DMS153 (cell line): ENCODE data around the gene AMER3.

ENCODE experiments used
- DNase-seq: peaks from one replicate; lab custom pipeline; 2025; lab: John Stamatoyannopoulos, UW

AMER3 gene

DNA sequence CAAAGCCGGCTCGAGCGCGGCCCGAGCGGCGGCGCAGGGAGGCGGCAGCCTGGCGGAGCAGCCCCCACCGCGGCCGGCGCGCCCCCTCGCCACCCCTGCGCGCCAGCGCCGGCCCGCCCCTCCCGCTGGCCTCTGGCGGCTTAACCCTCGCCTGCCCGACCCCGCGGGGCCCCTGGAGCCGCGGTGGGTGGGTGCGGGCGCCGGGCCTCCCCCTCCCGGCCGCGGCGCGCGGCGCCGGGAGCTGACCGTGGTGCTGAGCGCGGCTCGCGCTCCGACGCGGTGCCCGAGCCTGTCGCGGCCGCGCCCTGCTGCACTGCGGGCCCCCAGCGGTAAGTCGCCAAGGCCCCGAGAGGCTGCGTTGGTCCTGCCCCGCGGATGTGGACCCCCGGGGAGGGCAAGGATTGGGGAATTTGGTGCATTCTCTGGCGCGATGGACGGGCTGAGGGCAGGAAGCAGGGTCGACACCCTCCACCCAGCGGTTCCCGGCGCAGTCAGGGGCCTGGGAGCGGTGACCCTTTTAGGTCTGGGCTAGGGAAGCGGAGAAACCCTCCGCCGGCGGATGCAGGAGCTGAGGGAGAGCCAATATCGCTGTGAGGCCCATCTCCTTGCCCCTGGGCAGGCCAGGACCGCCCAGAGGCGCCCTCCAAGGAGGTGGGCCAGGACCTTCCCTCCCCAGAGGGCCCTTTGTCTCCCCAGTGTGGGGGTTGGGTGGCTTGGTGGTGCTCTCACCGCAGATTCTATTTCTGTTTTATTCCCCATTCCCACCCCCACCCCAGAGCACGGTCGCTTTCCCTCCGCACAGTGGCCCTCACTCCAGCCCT lies 923 bp downstream of the AMER3 start:
- DNase-seq = no peak

DNA sequence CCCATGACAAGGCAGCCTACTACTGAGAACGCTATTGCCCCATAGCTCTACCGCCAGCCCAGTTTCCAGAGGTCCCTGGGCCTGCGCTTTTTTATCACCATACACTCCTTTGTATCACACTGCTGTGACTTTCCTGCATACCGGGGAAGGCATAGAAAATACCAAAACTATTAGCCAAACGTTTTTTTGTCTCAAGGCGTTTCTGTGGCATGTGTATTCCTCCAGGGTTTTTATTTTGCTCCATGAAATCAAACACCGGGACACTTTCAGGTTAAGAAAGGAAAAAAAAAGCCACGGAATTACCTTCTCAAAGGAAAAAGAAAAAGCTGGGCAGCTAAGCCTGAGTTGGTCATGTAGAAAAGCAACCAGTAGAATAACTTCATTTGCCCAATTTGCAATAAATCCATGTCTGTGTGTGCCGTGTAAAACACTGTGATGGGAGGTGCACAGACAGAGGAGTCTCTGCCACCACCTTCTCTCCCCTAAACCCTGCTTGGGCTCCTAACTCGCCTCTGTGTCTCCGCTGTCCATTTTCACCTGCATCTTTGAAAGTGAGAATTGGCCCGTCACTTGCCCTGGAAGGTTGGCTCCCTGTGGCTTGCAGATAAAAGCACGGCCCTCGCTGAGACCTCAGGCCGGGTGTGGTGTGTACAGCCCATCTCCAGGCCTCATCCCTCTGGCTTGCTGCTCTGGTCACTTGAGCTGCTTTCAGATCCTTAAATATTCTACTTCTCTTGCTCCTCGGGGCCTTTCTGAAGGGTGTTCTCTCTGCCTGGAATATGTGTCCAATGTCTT lies 1.7 kb downstream of the AMER3 start:
- DNase-seq = no peak

DNA sequence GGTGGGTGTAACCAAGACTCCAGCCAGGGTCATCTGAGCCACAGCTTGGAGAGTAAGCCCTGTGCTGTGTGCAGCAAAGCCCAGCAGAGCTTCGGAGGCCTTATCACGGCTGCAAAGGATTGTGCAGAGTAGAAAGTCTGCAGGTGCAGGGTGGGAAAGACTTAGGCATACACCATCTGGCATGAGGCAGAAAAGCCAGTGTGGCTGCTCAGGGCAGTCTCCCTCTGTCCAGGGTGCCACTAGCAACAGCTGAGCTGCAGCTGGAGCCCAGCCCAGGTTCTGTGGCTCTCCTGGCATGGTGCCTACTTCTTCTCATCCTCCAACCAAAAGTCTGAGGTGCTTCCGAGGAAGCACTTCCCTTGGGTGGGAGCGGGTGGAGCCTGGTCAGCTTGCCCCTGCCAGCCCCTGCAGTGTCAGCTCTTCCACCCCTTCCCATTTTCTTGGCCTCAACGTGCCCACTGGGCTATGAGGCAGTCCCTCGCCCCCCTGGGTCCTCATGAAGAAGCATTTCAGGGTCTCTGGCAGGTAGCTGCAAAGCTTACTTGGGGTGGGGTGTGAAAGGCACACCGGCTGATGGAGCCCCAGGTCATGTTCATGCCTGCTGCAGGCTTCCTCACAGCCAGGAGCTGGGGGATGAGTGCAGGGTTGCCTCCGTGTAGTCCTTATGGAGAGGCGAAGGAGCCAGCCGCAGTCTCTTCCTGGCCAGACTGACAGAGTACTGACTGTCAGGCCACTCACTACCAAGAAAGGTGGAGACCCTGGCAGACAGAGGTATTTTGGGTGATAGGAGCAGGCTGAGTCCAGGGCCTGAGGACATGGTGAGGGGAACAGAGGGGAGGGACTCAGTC lies 4.8 kb downstream of the AMER3 start:
- DNase-seq = peak; percentile 52

DNA sequence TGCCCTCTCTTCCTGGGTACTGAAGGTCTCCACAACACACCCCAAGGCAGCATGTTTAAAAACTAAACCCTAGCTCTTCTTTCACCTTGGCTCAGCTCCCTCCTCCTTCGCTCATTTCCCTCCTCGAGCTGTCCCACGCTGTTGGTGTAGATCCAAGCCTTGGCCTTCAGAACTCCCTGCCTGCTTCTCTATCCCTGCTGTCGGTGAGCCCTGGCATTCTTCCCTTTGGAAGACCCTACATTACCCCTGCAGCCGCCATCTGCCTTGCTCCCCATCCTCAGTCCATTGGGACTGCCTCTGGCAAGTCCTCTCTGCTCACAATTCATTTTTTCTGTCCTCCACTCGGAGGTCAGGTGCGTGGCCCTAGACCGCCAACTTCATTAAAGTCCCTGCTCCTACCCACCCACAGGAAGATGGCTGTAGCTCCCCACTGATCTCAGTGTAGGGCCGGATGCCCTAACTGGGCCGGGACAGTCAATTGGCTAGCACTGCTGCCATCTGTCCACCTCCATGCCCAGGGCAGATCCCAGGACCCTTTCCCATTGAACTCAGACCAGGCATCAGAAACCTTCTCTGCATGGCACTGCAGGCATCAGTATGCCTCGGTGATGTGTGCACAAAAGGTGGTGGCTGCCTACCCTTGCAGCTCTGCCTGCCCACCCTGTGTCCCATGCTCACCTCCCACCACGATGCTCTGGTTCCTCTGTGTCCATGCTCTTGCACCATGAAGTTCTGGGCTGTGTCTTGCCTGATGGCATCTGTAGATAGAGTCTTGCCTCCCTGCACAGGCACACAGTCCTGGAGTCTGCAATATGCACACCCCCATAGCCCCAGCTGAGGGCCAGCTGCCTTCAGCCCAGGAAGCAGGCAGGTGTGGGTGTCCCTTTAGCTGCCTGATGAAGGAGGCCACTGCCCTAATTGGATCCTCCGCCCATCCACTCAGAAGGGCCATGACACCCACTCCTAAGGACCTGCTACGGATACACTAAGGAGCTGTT lies 5.7 kb downstream of the AMER3 start:
- DNase-seq = no peak

DNA sequence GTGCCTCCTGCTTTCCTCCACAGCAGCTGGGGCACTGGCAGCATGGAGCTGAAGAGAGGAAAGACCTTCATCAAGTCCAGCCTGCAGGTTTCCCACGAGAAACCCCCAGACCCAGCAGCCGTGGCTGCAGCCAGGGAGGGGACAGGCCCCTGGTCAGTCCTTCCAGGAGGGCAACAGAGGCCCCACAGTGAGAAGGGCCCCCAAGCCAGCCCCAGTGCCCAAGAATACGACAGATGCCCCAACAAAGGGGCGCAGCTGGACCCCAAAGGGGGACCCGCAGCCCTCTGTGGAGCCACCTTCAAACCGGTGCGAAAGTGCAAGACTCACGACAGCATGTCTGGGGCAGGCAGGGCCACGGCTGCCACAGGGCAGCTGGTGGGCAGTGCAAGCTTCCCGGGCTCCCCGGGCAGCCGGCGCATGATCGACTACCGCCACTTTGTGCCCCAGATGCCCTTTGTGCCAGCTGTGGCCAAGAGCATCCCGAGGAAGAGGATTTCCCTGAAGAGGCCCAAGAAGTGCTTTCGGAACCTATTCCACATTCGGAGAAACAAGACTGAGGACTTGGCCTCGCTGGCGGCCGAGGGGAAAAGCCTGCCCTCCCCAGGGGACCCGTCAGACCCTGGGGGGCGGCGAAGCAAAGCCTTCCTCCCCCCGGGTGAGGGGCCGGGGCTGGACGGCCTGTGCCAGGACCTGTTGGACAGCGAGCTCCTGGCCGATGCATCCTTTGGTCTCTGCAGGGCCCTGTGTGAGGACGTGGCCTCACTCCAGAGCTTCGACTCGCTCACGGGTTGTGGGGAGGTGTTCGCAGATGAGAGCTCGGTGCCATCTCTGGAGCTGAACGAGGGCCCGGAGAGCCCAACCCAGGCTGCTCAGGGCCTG lies 6.9 kb downstream of the AMER3 start:
- no peak for DNase-seq

DNA sequence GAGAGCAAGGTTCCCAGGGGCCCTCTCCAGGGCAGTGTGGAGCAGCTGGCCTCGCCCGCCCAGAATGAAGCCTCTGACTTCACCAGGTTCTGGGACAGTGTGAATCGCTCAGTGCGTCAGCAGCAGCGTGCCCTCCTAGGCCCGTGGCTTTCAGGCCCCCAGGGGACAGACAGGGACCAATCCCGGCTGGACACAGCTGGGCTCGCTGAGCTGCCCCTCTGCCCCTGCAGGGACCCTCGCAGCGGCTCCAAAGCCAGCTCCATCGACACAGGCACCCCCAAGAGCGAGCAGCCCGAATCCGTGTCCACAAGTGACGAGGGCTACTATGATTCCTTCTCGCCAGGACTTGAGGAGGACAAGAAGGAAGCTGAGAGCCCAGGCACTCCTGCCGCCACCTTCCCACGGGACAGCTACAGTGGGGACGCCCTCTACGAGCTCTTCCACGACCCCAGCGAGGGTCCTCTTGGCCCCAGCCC lies 7.6 kb downstream of the AMER3 start:
- DNase-seq = no peak

DNA sequence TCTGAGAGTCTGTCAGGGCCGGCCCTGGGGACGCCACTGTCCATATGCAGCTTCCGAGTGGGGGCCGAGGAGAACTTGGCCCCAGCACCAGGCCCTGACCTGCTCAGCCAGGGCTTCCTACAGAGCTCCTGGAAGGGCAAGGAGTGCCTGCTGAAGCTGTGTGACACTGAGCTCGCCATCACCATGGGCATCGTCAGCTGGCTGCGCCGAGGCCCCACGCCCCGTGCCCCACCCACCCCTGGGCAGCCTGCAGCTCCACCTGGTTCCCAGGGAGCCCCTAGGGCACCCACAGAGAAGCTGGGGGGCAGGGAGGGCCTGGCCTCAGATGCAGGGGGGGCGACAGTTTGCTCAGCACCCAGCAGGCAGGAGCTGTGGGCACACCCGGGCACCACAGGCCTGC lies 8.1 kb downstream of the AMER3 start:
- no peak for DNase-seq

DNA sequence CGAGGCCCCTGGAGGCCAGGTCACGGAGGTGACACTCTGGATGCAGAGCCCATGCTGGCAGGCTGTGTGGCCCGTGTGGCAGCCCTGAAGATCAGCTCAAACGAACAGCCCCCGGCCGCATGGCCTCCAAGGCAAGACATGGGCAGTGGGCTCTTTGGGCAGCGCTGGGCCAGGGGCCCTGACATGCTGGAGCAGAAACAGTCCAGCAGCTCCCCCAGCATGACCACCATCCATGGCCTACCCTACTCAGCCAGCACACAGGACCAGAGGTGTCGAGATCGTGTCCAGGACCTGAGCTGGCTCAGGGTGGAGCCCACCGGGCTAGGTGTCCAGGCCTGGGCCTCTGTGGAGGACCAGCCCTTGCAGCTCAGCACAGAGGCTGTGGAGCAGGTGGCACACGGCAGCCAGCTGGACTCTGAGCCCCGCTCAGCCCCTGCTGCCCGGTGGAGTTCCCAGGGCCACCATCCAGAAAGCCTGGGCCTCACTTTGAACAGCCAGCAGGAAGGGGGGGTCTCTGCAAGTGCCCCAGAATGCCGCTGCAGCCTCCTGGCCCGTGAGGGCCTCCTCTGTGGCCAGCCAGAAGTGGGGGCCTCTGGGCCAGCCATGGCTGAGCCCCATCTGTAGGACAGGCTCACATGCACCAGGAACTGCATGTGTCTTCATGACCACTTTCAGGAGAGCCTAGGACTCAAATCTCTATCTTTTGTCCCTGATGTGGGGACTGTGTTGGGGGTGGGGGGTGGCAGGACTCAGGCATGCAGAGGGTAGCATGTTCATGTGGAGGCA lies 8.9 kb downstream of the AMER3 start:
- no peak for DNase-seq

DNA sequence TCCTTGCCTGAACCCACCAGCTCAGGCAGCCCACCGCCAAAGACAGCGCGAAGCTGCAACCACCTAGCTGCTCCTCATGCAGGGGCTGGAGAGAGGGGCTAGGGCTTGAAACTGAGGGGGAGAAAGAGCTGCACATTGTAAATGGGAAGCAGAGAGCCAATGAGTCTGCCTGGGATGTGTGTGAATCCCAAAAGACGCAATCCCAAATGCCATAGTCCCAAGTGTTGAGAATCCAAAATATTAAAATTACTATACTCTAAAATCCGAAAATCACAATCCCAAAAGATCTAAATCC lies 9.4 kb downstream of the AMER3 start:
- DNase-seq = no peak

DNA sequence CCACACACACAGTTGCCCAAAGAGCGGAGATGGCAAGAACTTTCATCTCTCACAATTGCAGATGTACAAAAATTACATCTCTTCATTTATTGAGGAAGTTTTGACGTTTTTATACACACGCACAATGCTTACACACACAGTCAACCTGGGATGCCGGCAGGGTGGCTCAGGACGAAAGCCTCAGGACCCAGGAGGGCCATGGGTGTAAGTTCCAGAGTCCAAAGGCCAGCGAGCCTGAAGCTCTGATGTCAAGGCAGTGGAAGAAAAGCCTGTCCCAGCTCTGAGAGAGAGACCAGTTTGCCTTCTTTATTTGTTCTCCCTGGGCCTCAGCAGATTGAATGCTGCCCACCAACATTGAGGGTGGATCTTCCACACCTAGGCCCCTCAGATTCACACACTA lies 10.1 kb downstream of the AMER3 start:
- no peak for DNase-seq

DNA sequence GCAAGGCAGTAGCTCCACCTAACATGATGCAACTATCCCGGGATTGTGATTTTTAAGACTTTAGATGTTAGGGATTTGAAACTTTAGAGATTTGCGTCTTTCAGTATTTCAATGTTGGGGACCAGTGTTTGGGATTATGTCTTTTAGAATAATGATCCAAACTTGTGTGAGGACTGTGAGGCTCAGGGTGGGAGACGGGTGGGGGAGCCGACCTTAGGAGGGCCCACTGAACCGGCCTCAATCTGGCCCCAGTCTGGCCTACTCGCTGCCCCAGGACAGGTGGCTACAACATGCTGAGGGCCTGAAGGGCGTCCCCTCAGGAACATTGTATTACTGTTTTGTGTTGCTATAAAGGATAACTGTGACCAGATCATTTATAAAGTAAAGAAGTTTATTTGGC lies 10.7 kb downstream of the AMER3 start:
- DNase-seq = no peak

DNA sequence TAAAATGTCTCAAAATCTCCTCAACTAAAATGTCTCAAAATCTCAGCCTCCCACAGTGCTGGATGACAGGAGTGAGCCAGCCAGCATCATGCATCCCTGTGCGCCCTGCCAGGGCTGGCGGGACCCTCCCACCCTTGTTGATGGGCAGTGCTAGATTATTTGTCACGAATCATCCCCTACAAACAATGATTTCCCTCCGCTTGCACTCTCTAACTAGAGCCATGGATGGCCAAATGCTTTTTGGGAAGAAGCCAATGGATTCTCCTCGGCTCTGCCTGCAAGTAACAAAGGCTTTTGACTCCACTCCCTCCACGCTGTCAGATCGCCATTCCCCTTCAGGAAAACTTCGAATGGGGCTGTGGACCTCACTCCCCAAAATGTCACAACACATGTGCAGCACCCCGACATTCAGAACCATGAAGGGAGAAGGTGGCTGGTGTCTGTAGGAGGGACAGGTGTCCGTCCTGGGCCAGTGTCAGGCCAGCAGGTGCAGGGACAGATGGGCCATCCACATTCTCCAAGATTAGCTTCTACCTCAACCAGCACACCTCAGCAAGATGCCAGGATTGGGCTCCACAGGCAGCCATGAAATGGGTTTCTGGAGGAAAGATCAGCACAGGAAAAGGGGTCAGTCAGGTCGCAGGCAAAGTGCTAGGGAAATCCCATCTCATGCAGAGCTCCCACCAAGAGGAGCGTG lies 11.5 kb downstream of the AMER3 start:
- no peak for DNase-seq

DNA sequence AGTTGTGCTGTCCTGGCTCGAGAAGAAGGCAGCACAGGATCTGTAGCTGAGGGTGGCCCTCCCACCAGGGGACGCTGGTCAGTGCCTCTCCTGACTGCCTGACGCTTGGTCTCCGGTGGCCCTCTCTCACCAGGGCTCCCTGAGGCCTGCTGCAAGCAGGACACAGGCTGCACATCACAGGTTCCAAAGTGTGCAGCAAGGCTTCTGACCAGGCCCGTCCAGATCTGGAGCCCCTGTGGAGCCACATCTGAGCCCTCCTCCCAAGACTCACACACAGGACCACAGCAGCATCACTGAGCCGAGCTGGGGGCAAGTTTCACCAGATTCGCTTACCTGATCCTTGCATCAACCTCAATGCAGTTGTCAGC lies 12.1 kb downstream of the AMER3 start:
- DNase-seq = no peak

DNA sequence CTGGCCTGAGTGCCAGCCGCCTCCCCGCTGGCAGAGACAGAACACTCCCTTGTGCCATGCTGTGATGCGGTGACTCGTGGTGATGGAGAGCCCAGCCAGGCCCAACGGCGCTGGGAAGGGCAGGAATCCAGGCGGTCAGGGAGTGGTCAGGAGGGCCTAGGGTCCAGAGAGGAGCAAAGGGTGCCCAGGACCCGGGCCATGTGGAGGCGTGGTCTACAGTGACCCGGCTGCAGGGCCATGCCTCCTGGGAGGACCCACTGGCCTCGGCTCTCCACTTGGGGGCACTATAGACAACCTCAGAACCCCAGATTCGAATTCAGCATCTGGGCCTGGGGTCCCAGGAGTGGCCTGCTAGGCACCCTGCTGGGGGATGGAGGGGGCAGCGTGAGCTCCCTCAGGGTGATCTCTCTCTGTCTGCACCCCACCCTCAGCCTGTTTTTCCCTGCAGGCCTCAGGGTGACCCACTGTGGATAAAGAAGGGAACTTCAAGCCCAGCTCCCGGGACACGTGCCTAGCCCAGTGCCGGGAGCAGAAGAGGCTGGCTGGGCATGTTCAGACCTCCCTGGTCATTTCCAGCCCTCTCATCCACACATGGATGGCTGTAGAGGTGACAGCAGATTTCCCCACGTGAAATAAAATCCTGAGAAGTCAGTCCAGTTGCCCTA lies 13.0 kb downstream of the AMER3 start:
- no peak for DNase-seq

DNA sequence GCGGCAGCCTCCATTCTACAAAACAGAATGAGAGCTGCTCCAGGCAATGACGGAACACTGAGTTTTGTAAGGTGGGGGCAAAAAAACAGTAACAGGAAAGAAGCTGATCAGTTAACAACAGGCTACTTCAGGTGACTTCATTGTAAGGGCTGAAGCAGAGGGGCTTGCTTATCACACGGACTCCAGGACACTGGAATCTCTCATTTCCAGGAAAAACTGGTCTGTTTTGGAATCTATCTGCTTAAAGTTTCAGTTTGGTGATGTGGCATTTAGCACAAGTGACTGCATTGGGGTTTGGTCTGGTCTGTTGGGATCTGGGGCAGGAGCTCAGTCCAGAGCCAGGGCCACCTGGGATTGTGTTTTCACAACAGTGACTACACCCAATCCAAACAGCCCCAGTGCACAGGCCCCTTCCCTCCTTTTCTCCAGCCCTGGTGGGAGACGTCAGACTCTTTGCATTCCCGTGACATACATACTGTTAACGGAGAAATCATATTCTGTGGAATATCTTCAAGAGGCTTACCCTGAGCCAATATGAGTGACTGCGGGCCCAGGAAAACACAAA lies 14.1 kb downstream of the AMER3 start:
- DNase-seq = no peak

DNA sequence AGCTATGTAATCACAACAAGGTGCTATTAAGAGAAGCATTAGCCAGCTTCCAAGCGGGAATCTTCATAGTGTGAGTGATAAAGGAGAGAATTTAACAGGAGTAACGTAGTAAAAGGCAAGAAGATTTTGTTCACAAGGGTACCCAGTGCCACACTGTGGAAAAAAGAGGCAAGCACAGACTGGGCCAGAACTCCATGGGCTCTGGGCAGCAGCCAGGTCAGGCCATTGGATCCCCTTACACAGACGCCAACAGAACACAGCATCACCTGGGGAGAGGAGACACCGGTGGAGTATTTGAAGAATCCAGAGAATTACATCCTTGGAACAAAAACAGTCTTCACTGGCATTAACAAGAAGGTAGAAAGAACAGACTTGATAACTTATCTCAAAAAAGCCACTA lies 21.2 kb downstream of the AMER3 start:
- no peak for DNase-seq

DNA sequence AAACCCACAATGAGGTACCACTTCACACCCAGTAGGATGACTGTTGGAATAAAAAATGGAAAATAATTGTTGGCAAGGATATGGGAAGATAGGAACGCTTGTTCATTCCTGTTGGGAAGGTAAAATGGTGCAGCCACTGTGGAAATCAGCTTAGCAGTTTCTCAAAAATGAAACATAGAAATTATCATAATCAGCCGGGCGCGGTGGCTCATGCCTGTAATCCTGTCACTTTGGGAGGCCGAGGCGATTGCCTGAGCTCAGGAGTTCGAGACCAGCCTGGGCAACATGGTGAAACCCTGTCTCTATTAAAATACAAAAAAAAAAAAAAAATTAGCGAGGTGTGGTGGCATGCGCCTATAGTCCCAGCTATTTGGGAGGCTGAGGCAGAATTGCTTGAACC lies 23.4 kb downstream of the AMER3 start:
- DNase-seq = no peak

DNA sequence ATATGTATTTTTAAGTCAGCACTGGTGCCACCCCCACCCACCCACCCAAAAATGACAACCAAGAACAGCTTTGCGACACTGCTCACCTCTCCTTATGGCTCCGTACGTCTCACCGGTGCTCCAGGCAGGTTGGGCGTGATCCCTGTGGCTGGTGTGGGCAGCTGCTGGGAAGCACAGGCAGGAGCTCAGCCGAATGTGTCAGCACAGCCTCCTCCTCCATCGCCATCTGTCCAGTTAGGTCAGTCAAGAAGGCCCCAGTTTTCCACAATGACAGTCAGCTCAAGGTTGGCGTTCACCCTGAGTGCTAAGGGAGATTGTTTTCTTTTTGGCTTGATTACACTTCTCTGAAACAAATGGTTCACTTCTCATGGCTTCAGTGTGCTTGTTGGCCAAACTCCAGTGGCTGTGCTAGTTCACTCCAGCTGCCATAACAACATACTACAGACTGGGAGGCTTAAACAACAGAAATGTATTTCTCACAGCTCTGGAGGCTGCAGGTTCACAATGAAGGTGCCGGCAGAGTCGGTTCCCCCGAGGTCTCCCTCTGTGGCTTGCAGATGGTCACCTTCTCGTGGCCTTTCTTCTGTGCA lies 30.2 kb downstream of the AMER3 start:
- no peak for DNase-seq
